ENCODE data around the gene ABLIM2. TPM values are rescaled to one million over a fixed set of nuclear protein-coding genes. Genes with fewer than 3 reads are reported as not detected.

The ABLIM2 gene
- total and polyA plus RNA-seq, 2 of the 13 experiments (the other 11 are each of a cell fraction or from before 2014, with no cell fraction given): 0.20 to 0.37 TPM

DNA sequence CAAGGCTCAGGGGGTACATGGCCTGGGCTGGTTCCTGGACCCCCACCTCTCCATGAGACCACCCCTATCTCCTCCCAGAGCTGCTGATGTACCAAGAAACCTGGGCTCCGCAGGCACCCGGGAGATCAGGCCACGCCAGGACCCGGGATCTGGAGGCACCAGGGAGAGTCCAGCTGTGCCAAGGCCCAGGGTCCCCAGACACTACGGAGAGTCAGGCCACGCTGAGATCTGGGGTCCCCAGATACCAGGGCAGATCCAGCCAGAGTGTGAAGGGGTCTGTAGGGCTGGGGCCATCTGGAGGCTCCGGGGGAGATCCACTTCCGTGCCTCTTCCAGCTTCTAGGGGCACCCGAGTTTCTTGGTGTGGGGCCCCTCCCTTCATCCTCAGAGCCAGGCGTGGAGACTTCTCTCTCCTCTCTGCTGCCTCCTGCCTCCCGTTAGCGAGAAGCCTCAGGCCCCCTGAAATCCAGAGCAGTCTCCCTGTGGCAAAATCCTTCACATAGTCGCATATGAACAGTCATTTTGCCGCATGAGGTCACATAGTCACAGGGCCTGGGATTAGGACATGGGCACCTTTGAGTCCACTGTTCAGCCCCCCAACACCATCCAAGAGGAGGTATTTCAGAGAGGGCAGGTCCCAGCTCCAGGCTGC is 9.7 kb downstream of the ABLIM2 start:
- no peak for DNase-seq (ENCODE audit: low spot score)
- Histone ChIP-seq H3K36me3 (replicated peaks in 1 of 2; ENCODE audit: control insufficient read depth in 1 of 2, insufficient read depth in 2 of 2, low read length in 2 of 2) (no peaks in the 10 kb centered on the region), H3K4me2 (ENCODE audit: low read depth, low read length) (no peak overlapping the region), H4K20me1 (ENCODE audit: insufficient read depth, low read length) (no peaks in the 10 kb centered on the region), H3K4me1 (ENCODE audit: insufficient read depth, low read length) (peaks cover 17% of the 10 kb centered on the region), H3K27me3 (ENCODE audit: control insufficient read depth in 1 of 2, insufficient read depth in 2 of 2, low read length in 2 of 2) (peaks cover 12 to 76% of the 10 kb centered on the region in 2 experiments), H3K9ac (ENCODE audit: insufficient read depth, low read depth, low read length) (no peak overlapping the region), H3K27ac (ENCODE audit: extremely low read length, insufficient read depth, low read length) (no peak overlapping the region), H3K79me2 (ENCODE audit: insufficient read depth, low read length) (no peaks in the 10 kb centered on the region), H2AFZ (ENCODE audit: low read length) (no peak overlapping the region), H3K9me3 (ENCODE audit: low read length) (no peaks in the 10 kb centered on the region), H3K4me3 (replicated peaks in 1 of 3; ENCODE audit: insufficient read depth in 1 of 3, low read depth in 2 of 3, low read length in 3 of 3) (no peak overlapping the region)
- FAIRE-seq: no peak
- CTCF ChIA-PET (ENCODE audit: low intra/inter-chr PET ratio, low total read pairs): no interaction called here
- ATAC-seq: no peak
- TF ChIP-seq ZNF598 (CRISPR knock-in tag; IDR thresholded peaks at IDR 0.05; ENCODE audit: borderline replicate concordance) (no peak), ZNF761 (CRISPR knock-in tag; conservative IDR thresholded peaks at IDR 0.05) (no peak), POLR2G (IDR thresholded peaks at IDR 0.05; ENCODE audit: low read depth, low read length) (no peak), ZNF7 (CRISPR knock-in tag; IDR thresholded peaks at IDR 0.05) (no peak), GABPB1 (CRISPR knock-in tag; IDR thresholded peaks at IDR 0.05) (no peak), BHLHE40 (IDR thresholded peaks at IDR 0.05; ENCODE audit: low read length) (no peak), PCBP2 (optimal IDR thresholded peaks at IDR 0.05; ENCODE audit: low read depth, low read length, poor library complexity, severe bottlenecking) (no peak), PHF20 (CRISPR knock-in tag; IDR thresholded peaks at IDR 0.05) (no peak), ZNF577 (CRISPR knock-in tag; IDR thresholded peaks at IDR 0.05; ENCODE audit: borderline replicate concordance, low read depth) (no peak), ZFP90 (CRISPR knock-in tag; IDR thresholded peaks at IDR 0.05; ENCODE audit: borderline replicate concordance) (no peak), ZNF484 (CRISPR knock-in tag; IDR thresholded peaks at IDR 0.05; ENCODE audit: borderline replicate concordance, low read depth) (no peak), ZNF430 (CRISPR knock-in tag; IDR thresholded peaks at IDR 0.05) (no peak), XBP1 (CRISPR knock-in tag; IDR thresholded peaks at IDR 0.05) (no peak), PPARG (CRISPR knock-in tag; conservative IDR thresholded peaks at IDR 0.05) (no peak)
- TF ChIP-seq, protein P1, sequence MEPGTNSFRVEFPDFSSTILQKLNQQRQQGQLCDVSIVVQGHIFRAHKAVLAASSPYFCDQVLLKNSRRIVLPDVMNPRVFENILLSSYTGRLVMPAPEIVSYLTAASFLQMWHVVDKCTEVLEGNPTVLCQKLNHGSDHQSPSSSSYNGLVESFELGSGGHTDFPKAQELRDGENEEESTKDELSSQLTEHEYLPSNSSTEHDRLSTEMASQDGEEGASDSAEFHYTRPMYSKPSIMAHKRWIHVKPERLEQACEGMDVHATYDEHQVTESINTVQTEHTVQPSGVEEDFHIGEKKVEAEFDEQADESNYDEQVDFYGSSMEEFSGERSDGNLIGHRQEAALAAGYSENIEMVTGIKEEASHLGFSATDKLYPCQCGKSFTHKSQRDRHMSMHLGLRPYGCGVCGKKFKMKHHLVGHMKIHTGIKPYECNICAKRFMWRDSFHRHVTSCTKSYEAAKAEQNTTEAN (CRISPR knock-in tag; conservative IDR thresholded peaks at IDR 0.05): no peak
- TF ChIP-seq, protein P2, sequence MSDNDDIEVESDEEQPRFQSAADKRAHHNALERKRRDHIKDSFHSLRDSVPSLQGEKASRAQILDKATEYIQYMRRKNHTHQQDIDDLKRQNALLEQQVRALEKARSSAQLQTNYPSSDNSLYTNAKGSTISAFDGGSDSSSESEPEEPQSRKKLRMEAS (IDR thresholded peaks at IDR 0.05): no peak
- TF ChIP-seq, protein P3, sequence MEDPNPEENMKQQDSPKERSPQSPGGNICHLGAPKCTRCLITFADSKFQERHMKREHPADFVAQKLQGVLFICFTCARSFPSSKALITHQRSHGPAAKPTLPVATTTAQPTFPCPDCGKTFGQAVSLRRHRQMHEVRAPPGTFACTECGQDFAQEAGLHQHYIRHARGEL (CRISPR knock-in tag; IDR thresholded peaks at IDR 0.05): no peak
- intact Hi-C loops (cut with micrococcal nuclease; ENCODE audit: unreplicated experiment): no loop called here
- POLR2A ChIA-PET: no interaction called here
- in situ Hi-C loops (cut with HindIII; ENCODE audit: extremely low pct_ligation_motif_present, low pct_unique_long_range_greater_than_20kb): no loop called here
- 18% methylated on average over 8 of the region's 14 CpGs for WGBS (ENCODE audit: low lambda C conversion rate)
- no TSS peak for BruUV-seq (replicated peaks)

Measured in HepG2 (cell line).